GM10266 (cell line): ENCODE results near the gene GLI3.

Experiments used
- DNase-seq: peaks from one replicate; pipeline ENCODE4 v3.0.0; 2012; ENCODE audit errors: extremely low spot score
- CTCF ChIP-seq: IDR thresholded peaks from 2 replicates; pipeline ENCODE4 v1.5.1; 2012; ENCODE audit warnings: mild to moderate bottlenecking, low read depth; ENCODE audit not compliant: control insufficient read depth, insufficient read depth; ENCODE audit errors: missing control alignments

The GLI3 gene

GRCh38 chr7:42103456-42103855 is 133.6 kb downstream of the GLI3 start:
- no peak for DNase-seq
- no peak for TF ChIP-seq CTCF

- DNase-seq = no peak
- no peak for TF ChIP-seq CTCF
These were observed 134.0 kb downstream of the GLI3 start for GRCh38 chr7:42103020-42103419.

- no peak for DNase-seq
- TF ChIP-seq CTCF = no peak
These were observed 134.7 kb downstream of the GLI3 start for GRCh38 chr7:42102301-42102700.

GRCh38 chr7:42100156-42100508 is 136.9 kb downstream of the GLI3 start:
- DNase-seq = no peak
- no peak for TF ChIP-seq CTCF

- no peak for TF ChIP-seq CTCF
These were observed 137.4 kb downstream of the GLI3 start for GRCh38 chr7:42099470-42100155.

GRCh38 chr7:42099066-42099465 is 137.9 kb downstream of the GLI3 start:
- no peak for TF ChIP-seq CTCF
- no peak for DNase-seq

More at GRCh38 chr7:42099470-42100155, 137.4 kb downstream of the GLI3 start:
- DNase-seq = no peak

GRCh38 chr7:42097752-42098151 is 139.3 kb downstream of the GLI3 start:
- no peak for DNase-seq
- no peak for TF ChIP-seq CTCF
